IMR-90 (cell line): ENCODE data around the gene PPIA.

ENCODE experiments used
- RFX5 ChIP-seq: IDR thresholded peaks from 2 replicates; pipeline ENCODE4 v1.8.0; 2012; ENCODE audit warnings: low read depth, mild to moderate bottlenecking, low read length, moderate library complexity
- TF ChIP-seq, protein P1 (sequence below): conservative IDR thresholded peaks from 2 replicates; pipeline ENCODE4 v1.5.1; 2012; ENCODE audit warnings: mild to moderate bottlenecking, low read depth, low read length, improper control_type of control experiment

GRCh38 chr7:44771358-44771757 lies 25.1 kb upstream of the PPIA start:
- TF ChIP-seq, protein P1, sequence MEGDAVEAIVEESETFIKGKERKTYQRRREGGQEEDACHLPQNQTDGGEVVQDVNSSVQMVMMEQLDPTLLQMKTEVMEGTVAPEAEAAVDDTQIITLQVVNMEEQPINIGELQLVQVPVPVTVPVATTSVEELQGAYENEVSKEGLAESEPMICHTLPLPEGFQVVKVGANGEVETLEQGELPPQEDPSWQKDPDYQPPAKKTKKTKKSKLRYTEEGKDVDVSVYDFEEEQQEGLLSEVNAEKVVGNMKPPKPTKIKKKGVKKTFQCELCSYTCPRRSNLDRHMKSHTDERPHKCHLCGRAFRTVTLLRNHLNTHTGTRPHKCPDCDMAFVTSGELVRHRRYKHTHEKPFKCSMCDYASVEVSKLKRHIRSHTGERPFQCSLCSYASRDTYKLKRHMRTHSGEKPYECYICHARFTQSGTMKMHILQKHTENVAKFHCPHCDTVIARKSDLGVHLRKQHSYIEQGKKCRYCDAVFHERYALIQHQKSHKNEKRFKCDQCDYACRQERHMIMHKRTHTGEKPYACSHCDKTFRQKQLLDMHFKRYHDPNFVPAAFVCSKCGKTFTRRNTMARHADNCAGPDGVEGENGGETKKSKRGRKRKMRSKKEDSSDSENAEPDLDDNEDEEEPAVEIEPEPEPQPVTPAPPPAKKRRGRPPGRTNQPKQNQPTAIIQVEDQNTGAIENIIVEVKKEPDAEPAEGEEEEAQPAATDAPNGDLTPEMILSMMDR = no peak
- TF ChIP-seq RFX5 = no peak
